ENCODE results near the gene EI24. TPM values are rescaled to one million over a fixed set of nuclear protein-coding genes. Genes with fewer than 3 reads are reported as not detected.

Gene EI24
- total RNA-seq, 1 experiment from 2014 or later, result 193 TPM

DNA sequence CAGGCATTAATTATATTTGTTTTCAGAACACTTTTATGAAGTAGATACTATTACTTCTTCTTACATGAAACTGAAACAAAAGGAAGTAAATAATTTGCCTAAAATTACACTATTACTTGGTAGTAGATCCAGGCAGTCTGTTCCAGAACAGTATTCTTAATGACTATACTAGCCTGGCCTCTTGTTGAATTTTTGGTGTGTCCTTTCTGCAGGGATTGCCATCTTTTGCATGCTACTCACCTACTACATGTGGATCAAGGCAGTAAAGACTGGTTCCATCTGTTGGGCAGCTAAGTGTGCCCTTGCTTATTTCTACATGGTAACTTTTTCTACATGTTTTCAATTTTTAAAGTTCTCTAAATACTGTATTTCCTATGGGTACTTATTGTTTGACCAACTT, 36.1 kb downstream of the EI24 start:
- ATAC-seq (no peak), DNase-seq (ENCODE audit: low read depth, low spot score) (no peak)
- Histone ChIP-seq H3K4me1 (ENCODE audit: control insufficient read depth, insufficient read depth, low read length) (no peaks in the 10 kb centered on the region), H3K27me3 (ENCODE audit: control insufficient read depth, insufficient read depth, low read length) (no peaks in the 10 kb centered on the region), H3K36me3 (ENCODE audit: control insufficient read depth, insufficient read depth, low read length) (peaks cover 74% of the 10 kb centered on the region), H3K27ac (ENCODE audit: low read length) (no peak overlapping the region), H3K9me3 (ENCODE audit: control insufficient read depth, insufficient read depth, low read depth, low read length) (no peaks in the 10 kb centered on the region), H3K4me3 (ENCODE audit: low read depth in 2 of 2, low read length in 2 of 2) (no peak overlapping the region)
- CTCF ChIA-PET, result no interaction called here
- in situ Hi-C loops (cut with HindIII; ENCODE audit: low pct_unique_long_range_greater_than_20kb, low sequenced_read_pairs), result no loop called here
- intact Hi-C loops (cut with micrococcal nuclease; ENCODE audit: unreplicated experiment), result no loop called here
- TF ChIP-seq SIN3A (IDR thresholded peaks at IDR 0.05; ENCODE audit: borderline replicate concordance, insufficient read depth, low read depth, low read length) (no peak), TCF7L2 (IDR thresholded peaks at IDR 0.05; ENCODE audit: low read depth, low read length) (no peak)
- POLR2A ChIA-PET, result no interaction called here
- BruUV-seq (replicated peaks), result no TSS peak

DNA sequence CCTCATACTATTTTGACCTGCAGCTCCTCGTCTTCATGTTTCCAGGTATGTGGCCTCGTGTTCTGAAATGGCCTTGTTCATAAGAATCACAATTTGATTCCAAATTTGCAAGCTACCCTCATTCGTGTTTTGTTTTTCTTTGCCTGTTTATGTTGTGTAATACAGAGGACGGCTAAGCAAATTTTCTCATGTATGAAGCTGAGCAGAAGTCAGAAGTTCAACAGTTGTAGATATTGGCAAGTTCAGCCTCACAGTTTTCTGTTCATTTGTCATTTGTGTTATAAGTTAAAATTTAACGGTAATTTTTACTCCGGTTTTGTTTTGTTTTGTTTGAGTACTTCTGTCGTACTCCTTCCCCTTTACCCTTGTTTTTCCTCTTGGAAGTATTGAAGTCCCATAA, 40.3 kb downstream of the EI24 start:
- peaks cover 77% of the 10 kb centered on the region for H3K36me3 ChIP-seq (ENCODE audit: control insufficient read depth, insufficient read depth, low read length)
- no peak for DNase-seq (ENCODE audit: low read depth, low spot score)
- no peaks in the 10 kb centered on the region for H3K27me3 ChIP-seq (ENCODE audit: control insufficient read depth, insufficient read depth, low read length)
- no peak overlapping the region for H3K27ac ChIP-seq (ENCODE audit: low read length)
- H3K9me3 ChIP-seq (ENCODE audit: control insufficient read depth, insufficient read depth, low read depth, low read length), result no peaks in the 10 kb centered on the region
- no peaks in the 10 kb centered on the region for H3K4me1 ChIP-seq (ENCODE audit: control insufficient read depth, insufficient read depth, low read length)
- TF ChIP-seq SIN3A (IDR thresholded peaks at IDR 0.05; ENCODE audit: borderline replicate concordance, insufficient read depth, low read depth, low read length) (no peak), TCF7L2 (IDR thresholded peaks at IDR 0.05; ENCODE audit: low read depth, low read length) (no peak), POLR2AphosphoS5 (IDR thresholded peaks at IDR 0.05; ENCODE audit: low read depth, low read length) (no peak)
- TF ChIP-seq, protein P1, sequence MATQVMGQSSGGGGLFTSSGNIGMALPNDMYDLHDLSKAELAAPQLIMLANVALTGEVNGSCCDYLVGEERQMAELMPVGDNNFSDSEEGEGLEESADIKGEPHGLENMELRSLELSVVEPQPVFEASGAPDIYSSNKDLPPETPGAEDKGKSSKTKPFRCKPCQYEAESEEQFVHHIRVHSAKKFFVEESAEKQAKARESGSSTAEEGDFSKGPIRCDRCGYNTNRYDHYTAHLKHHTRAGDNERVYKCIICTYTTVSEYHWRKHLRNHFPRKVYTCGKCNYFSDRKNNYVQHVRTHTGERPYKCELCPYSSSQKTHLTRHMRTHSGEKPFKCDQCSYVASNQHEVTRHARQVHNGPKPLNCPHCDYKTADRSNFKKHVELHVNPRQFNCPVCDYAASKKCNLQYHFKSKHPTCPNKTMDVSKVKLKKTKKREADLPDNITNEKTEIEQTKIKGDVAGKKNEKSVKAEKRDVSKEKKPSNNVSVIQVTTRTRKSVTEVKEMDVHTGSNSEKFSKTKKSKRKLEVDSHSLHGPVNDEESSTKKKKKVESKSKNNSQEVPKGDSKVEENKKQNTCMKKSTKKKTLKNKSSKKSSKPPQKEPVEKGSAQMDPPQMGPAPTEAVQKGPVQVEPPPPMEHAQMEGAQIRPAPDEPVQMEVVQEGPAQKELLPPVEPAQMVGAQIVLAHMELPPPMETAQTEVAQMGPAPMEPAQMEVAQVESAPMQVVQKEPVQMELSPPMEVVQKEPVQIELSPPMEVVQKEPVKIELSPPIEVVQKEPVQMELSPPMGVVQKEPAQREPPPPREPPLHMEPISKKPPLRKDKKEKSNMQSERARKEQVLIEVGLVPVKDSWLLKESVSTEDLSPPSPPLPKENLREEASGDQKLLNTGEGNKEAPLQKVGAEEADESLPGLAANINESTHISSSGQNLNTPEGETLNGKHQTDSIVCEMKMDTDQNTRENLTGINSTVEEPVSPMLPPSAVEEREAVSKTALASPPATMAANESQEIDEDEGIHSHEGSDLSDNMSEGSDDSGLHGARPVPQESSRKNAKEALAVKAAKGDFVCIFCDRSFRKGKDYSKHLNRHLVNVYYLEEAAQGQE (IDR thresholded peaks at IDR 0.05; ENCODE audit: insufficient read depth in 1 of 2, low read depth in 2 of 2, low read length in 1 of 2), result no peak
- TF ChIP-seq, protein P2, sequence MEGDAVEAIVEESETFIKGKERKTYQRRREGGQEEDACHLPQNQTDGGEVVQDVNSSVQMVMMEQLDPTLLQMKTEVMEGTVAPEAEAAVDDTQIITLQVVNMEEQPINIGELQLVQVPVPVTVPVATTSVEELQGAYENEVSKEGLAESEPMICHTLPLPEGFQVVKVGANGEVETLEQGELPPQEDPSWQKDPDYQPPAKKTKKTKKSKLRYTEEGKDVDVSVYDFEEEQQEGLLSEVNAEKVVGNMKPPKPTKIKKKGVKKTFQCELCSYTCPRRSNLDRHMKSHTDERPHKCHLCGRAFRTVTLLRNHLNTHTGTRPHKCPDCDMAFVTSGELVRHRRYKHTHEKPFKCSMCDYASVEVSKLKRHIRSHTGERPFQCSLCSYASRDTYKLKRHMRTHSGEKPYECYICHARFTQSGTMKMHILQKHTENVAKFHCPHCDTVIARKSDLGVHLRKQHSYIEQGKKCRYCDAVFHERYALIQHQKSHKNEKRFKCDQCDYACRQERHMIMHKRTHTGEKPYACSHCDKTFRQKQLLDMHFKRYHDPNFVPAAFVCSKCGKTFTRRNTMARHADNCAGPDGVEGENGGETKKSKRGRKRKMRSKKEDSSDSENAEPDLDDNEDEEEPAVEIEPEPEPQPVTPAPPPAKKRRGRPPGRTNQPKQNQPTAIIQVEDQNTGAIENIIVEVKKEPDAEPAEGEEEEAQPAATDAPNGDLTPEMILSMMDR (IDR thresholded peaks at IDR 0.05), result no peak
- ChIA-PET POLR2A (no interaction called here), CTCF (no interaction called here)
- BruUV-seq (replicated peaks), result TSS peak; percentile 28
- intact Hi-C loops (cut with micrococcal nuclease; ENCODE audit: unreplicated experiment) (no loop called here), in situ Hi-C loops (cut with HindIII; ENCODE audit: low pct_unique_long_range_greater_than_20kb, low sequenced_read_pairs) (no loop called here)
- H3K4me3 ChIP-seq (ENCODE audit: low read depth in 2 of 2, low read length in 2 of 2), result no peak overlapping the region
- no peak for ATAC-seq

DNA sequence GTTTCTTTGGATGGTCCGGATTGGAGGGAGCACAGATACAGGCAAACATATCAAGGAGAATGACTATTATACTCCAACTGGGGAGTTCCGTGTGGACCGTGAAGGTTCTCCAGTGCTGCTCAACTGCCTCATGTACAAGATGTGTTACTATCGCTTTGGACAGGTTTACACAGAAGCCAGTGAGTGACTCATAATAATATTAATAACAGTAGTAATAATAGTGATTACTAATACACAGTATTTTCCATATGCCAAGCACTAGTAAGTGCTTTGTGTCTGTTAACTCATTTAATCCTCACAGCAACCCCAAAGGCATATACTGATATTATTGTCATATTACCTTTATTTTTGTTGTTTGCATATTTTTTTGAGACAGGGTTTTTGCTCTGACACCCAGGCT, 49.1 kb downstream of the EI24 start:
- H3K4me3 ChIP-seq (ENCODE audit: low read depth in 2 of 2, low read length in 2 of 2), result no peak overlapping the region
- no peak for DNase-seq (ENCODE audit: low read depth, low spot score)
- H3K4me1 ChIP-seq (ENCODE audit: control insufficient read depth, insufficient read depth, low read length), result peaks cover 14% of the 10 kb centered on the region
- BruUV-seq (replicated peaks), result no TSS peak
- no peak for ATAC-seq
- H3K9me3 ChIP-seq (ENCODE audit: control insufficient read depth, insufficient read depth, low read depth, low read length), result no peaks in the 10 kb centered on the region
- intact Hi-C loops (cut with micrococcal nuclease; ENCODE audit: unreplicated experiment), result no loop called here
- in situ Hi-C loops (cut with HindIII; ENCODE audit: low pct_unique_long_range_greater_than_20kb, low sequenced_read_pairs), result no loop called here
- TF ChIP-seq, protein P1 (IDR thresholded peaks at IDR 0.05; ENCODE audit: insufficient read depth in 1 of 2, low read depth in 2 of 2, low read length in 1 of 2), result no peak
- TF ChIP-seq POLR2AphosphoS5 (IDR thresholded peaks at IDR 0.05; ENCODE audit: low read depth, low read length) (no peak), SIN3A (IDR thresholded peaks at IDR 0.05; ENCODE audit: borderline replicate concordance, insufficient read depth, low read depth, low read length) (no peak), TCF7L2 (IDR thresholded peaks at IDR 0.05; ENCODE audit: low read depth, low read length) (no peak)
- TF ChIP-seq, protein P2 (IDR thresholded peaks at IDR 0.05), result no peak
- peaks cover 69% of the 10 kb centered on the region for H3K36me3 ChIP-seq (ENCODE audit: control insufficient read depth, insufficient read depth, low read length)
- POLR2A ChIA-PET, result no interaction called here
- CTCF ChIA-PET, result no interaction called here
- H3K27me3 ChIP-seq (ENCODE audit: control insufficient read depth, insufficient read depth, low read length), result no peaks in the 10 kb centered on the region
- no peak overlapping the region for H3K27ac ChIP-seq (ENCODE audit: low read length)
